A549 (cell line): ENCODE data around the gene ZNF830.

Source experiments
- TF ChIP-seq, protein P1 (sequence below): fragments of >200 bp; sonication (Bioruptor Twin); formaldehyde crosslinking; IDR thresholded peaks from 3 replicates; pipeline ENCODE4 v1.5.1; 2016
- TF ChIP-seq, protein P2 (sequence below): IDR thresholded peaks from 2 replicates; pipeline ENCODE4 v1.6.1; 2012

DNA sequence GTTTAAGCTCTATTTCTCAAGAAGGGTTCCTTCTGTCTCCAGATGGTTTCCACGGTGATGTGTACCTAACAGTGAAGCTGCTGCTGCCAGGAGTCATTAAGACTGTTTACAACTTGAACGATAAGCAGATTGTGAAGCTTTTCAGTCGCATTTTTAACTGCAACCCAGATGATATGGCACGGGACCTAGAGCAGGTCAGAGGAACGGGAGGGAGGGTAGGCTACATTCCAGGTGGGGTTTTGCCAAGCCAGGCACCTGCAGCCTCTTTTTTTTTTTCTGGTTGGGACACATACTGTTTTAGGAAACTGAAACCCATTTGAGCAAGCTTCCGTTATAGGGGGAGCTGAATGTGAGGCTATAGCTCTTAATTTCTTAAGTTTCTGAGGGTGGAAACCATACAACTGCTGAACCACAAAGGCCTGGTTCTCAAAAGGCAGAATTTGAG, 29.6 kb downstream of the ZNF830 start:
- TF ChIP-seq, protein P1, sequence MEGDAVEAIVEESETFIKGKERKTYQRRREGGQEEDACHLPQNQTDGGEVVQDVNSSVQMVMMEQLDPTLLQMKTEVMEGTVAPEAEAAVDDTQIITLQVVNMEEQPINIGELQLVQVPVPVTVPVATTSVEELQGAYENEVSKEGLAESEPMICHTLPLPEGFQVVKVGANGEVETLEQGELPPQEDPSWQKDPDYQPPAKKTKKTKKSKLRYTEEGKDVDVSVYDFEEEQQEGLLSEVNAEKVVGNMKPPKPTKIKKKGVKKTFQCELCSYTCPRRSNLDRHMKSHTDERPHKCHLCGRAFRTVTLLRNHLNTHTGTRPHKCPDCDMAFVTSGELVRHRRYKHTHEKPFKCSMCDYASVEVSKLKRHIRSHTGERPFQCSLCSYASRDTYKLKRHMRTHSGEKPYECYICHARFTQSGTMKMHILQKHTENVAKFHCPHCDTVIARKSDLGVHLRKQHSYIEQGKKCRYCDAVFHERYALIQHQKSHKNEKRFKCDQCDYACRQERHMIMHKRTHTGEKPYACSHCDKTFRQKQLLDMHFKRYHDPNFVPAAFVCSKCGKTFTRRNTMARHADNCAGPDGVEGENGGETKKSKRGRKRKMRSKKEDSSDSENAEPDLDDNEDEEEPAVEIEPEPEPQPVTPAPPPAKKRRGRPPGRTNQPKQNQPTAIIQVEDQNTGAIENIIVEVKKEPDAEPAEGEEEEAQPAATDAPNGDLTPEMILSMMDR = no peak
- TF ChIP-seq, protein P2, sequence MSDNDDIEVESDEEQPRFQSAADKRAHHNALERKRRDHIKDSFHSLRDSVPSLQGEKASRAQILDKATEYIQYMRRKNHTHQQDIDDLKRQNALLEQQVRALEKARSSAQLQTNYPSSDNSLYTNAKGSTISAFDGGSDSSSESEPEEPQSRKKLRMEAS = no peak
